Measurements from ENCODE around the gene RAMACL.

The RAMACL gene

GRCh38 chr6:166562726-166563125 lies 23.8 kb downstream of the RAMACL start:
- H3K4me3 ChIP-seq (replicated peaks; ENCODE audit: low read depth, low read length), result no peak overlapping the region
- DNase-seq (ENCODE audit: low read depth), result no peak
- no peak for TF ChIP-seq CTCF (IDR thresholded peaks at IDR 0.05; ENCODE audit: low read length, missing control alignments)

- no peak for TF ChIP-seq CTCF (IDR thresholded peaks at IDR 0.05; ENCODE audit: low read length, missing control alignments)
- no peak for DNase-seq (ENCODE audit: low read depth)
- H3K4me3 ChIP-seq (replicated peaks; ENCODE audit: low read depth, low read length), result no peak overlapping the region
These were observed 24.6 kb downstream of the RAMACL start for GRCh38 chr6:166561771-166562359.

- TF ChIP-seq CTCF (IDR thresholded peaks at IDR 0.05; ENCODE audit: low read length, missing control alignments), result no peak
These were observed 26.3 kb downstream of the RAMACL start for GRCh38 chr6:166560222-166560621.

GRCh38 chr6:166559662-166560061 lies 26.8 kb downstream of the RAMACL start:
- no peak overlapping the region for H3K4me3 ChIP-seq (replicated peaks; ENCODE audit: low read depth, low read length)
- TF ChIP-seq CTCF (IDR thresholded peaks at IDR 0.05; ENCODE audit: low read length, missing control alignments), result no peak
- DNase-seq (ENCODE audit: low read depth), result no peak

More at GRCh38 chr6:166560222-166560621, 26.3 kb downstream of the RAMACL start:
- no peak for DNase-seq (ENCODE audit: low read depth)
- no peak overlapping the region for H3K4me3 ChIP-seq (replicated peaks; ENCODE audit: low read depth, low read length)

GRCh38 chr6:166559211-166559610 lies 27.3 kb downstream of the RAMACL start:
- DNase-seq (ENCODE audit: low read depth), result peak; percentile 30
- no peak for TF ChIP-seq CTCF (IDR thresholded peaks at IDR 0.05; ENCODE audit: low read length, missing control alignments)
- no peak overlapping the region for H3K4me3 ChIP-seq (replicated peaks; ENCODE audit: low read depth, low read length)

GRCh38 chr6:166558156-166559005 lies 28.1 kb downstream of the RAMACL start:
- no peak for TF ChIP-seq CTCF (IDR thresholded peaks at IDR 0.05; ENCODE audit: low read length, missing control alignments)
- no peak for DNase-seq (ENCODE audit: low read depth)
- H3K4me3 ChIP-seq (replicated peaks; ENCODE audit: low read depth, low read length), result no peak overlapping the region

All from fibroblast of pulmonary artery (primary cell).